HCT116 (cell line): Measurements from ENCODE around the gene CCDC137. TPM values are rescaled to one million over a fixed set of nuclear protein-coding genes. Genes with fewer than 3 reads are reported as not detected.

ENCODE experiments used
- ATAC-seq: fragments of 200-7000 bp; cut with Tn5 transposase; 2 replicates; pipeline ENCODE4 v1.9.1; 2020; ENCODE audit warnings: mild to moderate bottlenecking, moderate library complexity
- BruUV-seq: library from RNA; stranded (reverse); fragments of 400-500 nt; replicated peaks from 2 replicates; lab custom pipeline; 2021; lab: Mats Ljungman, UMichigan
- CTCF ChIA-PET: fragments of 300-600 bp; sonication (Branson Sonifier 250); formaldehyde crosslinking; loops from one replicate; lab custom pipeline; 2021; ENCODE audit warnings: antibody characterized with exemption; lab: Charles Lee
- POLR2A ChIA-PET: fragments of 300-600, 350-600 bp; sonication (Branson Sonifier 250); formaldehyde crosslinking; loops from one replicate; lab custom pipeline; 2021; ENCODE audit warnings: antibody characterized with exemption; lab: Charles Lee
- RAD21 ChIA-PET, 2 experiments: fragments of 300-600 bp; sonication (Branson Sonifier 250); formaldehyde crosslinking; loops; one replicate each; lab custom pipeline; 2023; ENCODE audit warnings: low total read pairs in 2 of 2; ENCODE audit not compliant: uncharacterized antibody in 2 of 2, unreplicated experiment in 2 of 2, low non-redundant PET in 1 of 2; lab: Charles Lee
- DNase-seq: peaks from one replicate; pipeline ENCODE4 v3.0.0-alpha.2; 2010; ENCODE audit warnings: low read depth, low spot score
- H2AFZ ChIP-seq: fragments of 200-600 bp; shearing (Covaris generic), sonication (generic); 2 replicates; pipeline ENCODE4 v1.6.1; 2017; ENCODE audit warnings: low read depth, mixed run types, mixed read lengths, antibody characterized with exemption, low read length; ENCODE audit not compliant: poor library complexity, severe bottlenecking
- H3K27ac ChIP-seq: 2 replicates; pipeline ENCODE4 v1.5.1; 2012; ENCODE audit warnings: low read depth, low read length
- H3K27me3 ChIP-seq: fragments of 200-600 bp; sonication (generic); 2 replicates; pipeline ENCODE4 v1.6.1; 2016; ENCODE audit warnings: mixed run types, low read length, mixed read lengths; ENCODE audit not compliant: insufficient read depth
- H3K36me3 ChIP-seq, 2 experiments: fragments of 200-500 bp in 1 of 2; fragments of 200-600 bp in 1 of 2; sonication (Bioruptor generic) in 1 of 2; sonication (generic) in 1 of 2; 2 replicates each; pipeline versions ENCODE4 v1.5.1 to v1.6.1; 2014 to 2016; ENCODE audit warnings: low read length in 2 of 2, inconsistent platforms in 1 of 2, mixed read lengths in 1 of 2, mixed run types in 1 of 2; ENCODE audit not compliant: insufficient read depth in 2 of 2, control insufficient read depth in 1 of 2
- H3K4me1 ChIP-seq, 2 experiments: fragments of 200-600 bp in 1 of 2; sonication (generic) in 1 of 2; 2 replicates each; pipeline versions ENCODE4 v1.5.1 to v1.6.1; 2012 to 2017; ENCODE audit warnings: low read length in 2 of 2, inconsistent platforms in 1 of 2, mild to moderate bottlenecking in 1 of 2, mixed read lengths in 1 of 2, mixed run types in 1 of 2, moderate library complexity in 1 of 2; ENCODE audit not compliant: insufficient read depth in 2 of 2, control insufficient read depth in 1 of 2
- H3K4me2 ChIP-seq: fragments of 200-600 bp; sonication (generic); 2 replicates; pipeline ENCODE4 v1.6.1; 2017; ENCODE audit warnings: mixed run types, low read length, mixed read lengths
- H3K4me3 ChIP-seq, 2 experiments: fragments of 200-600 bp in 1 of 2; sonication (generic) in 1 of 2; replicated peaks in 1 of 2; 2 replicates each; pipeline ENCODE4 v1.5.1; 2011 to 2016; ENCODE audit warnings: low read length in 2 of 2, control low read depth in 1 of 2, low read depth in 1 of 2, mild to moderate bottlenecking in 1 of 2, mixed read lengths in 1 of 2, mixed run types in 1 of 2
- H3K79me2 ChIP-seq: fragments of 200-600 bp; sonication (generic); 2 replicates; pipeline ENCODE4 v1.6.1; 2017; ENCODE audit warnings: mild to moderate bottlenecking, mixed run types, low read length, moderate library complexity, mixed read lengths; ENCODE audit not compliant: insufficient read depth
- H3K9ac ChIP-seq: fragments of 200-600 bp; sonication (generic); 2 replicates; pipeline ENCODE4 v1.6.1; 2016; ENCODE audit warnings: low read length, mixed read lengths
- H3K9me2 ChIP-seq: fragments of 200-600 bp; sonication (generic), shearing (Covaris generic); 2 replicates; pipeline ENCODE4 v1.6.1; 2017; ENCODE audit warnings: mixed run types, mild to moderate bottlenecking, moderate library complexity; ENCODE audit not compliant: insufficient read depth
- H3K9me3 ChIP-seq, 2 experiments: fragments of 200-500 bp in 1 of 2; fragments of 200-600 bp in 1 of 2; sonication (Bioruptor generic) in 1 of 2; sonication (generic) in 1 of 2; 2 replicates each; pipeline ENCODE4 v1.6.1; 2014 to 2017; ENCODE audit warnings: low read length in 2 of 2, mixed read lengths in 2 of 2, inconsistent platforms in 1 of 2, low read depth in 1 of 2, mild to moderate bottlenecking in 1 of 2, mixed run types in 1 of 2, moderate library complexity in 1 of 2; ENCODE audit not compliant: control insufficient read depth in 1 of 2, insufficient read depth in 1 of 2
- H4K20me1 ChIP-seq: fragments of 200-600 bp; sonication (generic), shearing (Covaris generic); 2 replicates; pipeline ENCODE4 v1.6.1; 2017; ENCODE audit warnings: mixed run types, mild to moderate bottlenecking, moderate library complexity; ENCODE audit not compliant: insufficient read depth
- CBX3 ChIP-seq: IDR thresholded peaks from 2 replicates; pipeline ENCODE4 v1.6.1; 2012; ENCODE audit warnings: low read depth
- CEBPB ChIP-seq: IDR thresholded peaks from 2 replicates; pipeline ENCODE4 v1.6.1; 2012; ENCODE audit warnings: low read depth
- EGR1 ChIP-seq: IDR thresholded peaks from 2 replicates; pipeline ENCODE4 v1.6.1; 2012; ENCODE audit warnings: low read depth
- ELF1 ChIP-seq: IDR thresholded peaks from 2 replicates; pipeline ENCODE4 v1.6.1; 2012; ENCODE audit warnings: low read depth, borderline replicate concordance
- EZH2 ChIP-seq: fragments of 200-600 bp; sonication (generic); IDR thresholded peaks from 2 replicates; pipeline ENCODE4 v1.6.1; 2017; ENCODE audit warnings: antibody characterized with exemption, mixed run types
- EZH2phosphoT487 ChIP-seq: fragments of 200-600 bp; IDR thresholded peaks from 2 replicates; pipeline ENCODE4 v1.6.1; 2018; ENCODE audit warnings: antibody characterized with exemption, borderline replicate concordance
- FOSL1 ChIP-seq: IDR thresholded peaks from 2 replicates; pipeline ENCODE4 v1.6.1; 2012; ENCODE audit warnings: low read depth
- JUND ChIP-seq: IDR thresholded peaks from 2 replicates; pipeline ENCODE4 v1.6.1; 2012
- POLR2A ChIP-seq: IDR thresholded peaks from 2 replicates; pipeline ENCODE4 v1.7.0; 2011; ENCODE audit warnings: borderline replicate concordance; ENCODE audit not compliant: insufficient read depth, insufficient read length; ENCODE audit errors: extremely low read depth
- RAD21 ChIP-seq: IDR thresholded peaks from 2 replicates; pipeline ENCODE4 v1.6.1; 2012; ENCODE audit warnings: low read depth, mild to moderate bottlenecking
- SIN3A ChIP-seq: IDR thresholded peaks from 2 replicates; pipeline ENCODE4 v1.6.1; 2012; ENCODE audit warnings: low read depth
- SP1 ChIP-seq: IDR thresholded peaks from 2 replicates; pipeline ENCODE4 v1.6.1; 2012; ENCODE audit warnings: low read depth
- SRF ChIP-seq: IDR thresholded peaks from 2 replicates; pipeline ENCODE4 v1.6.1; 2012; ENCODE audit warnings: low read depth
- TCF7L2 ChIP-seq: IDR thresholded peaks from 2 replicates; pipeline ENCODE4 v1.7.0; 2011; ENCODE audit warnings: borderline replicate concordance, inconsistent platforms; ENCODE audit not compliant: insufficient read depth, insufficient read length; ENCODE audit errors: extremely low read depth
- ZFX ChIP-seq: fragments of 450-650 bp; IDR thresholded peaks from 2 replicates; pipeline ENCODE4 v1.6.1; 2017
- ZNF274 ChIP-seq: fragments of 200-500 bp; sonication (Bioruptor generic); IDR thresholded peaks from 2 replicates; pipeline ENCODE4 v1.6.1; 2014; ENCODE audit warnings: mild to moderate bottlenecking, low read depth, low read length, inconsistent platforms
- intact Hi-C: fragments of 100-400 bp; cut with micrococcal nuclease; formaldehyde crosslinking; loops from 2 replicates; pipeline ENCODE4 v1.10.0; 2022
- total RNA-seq: library from RNA; stranded (reverse); gene quantifications from one replicate; pipeline ENCODE4 v1.2.1, GENCODE V29; 2021; ENCODE audit not compliant: unreplicated experiment
- TF ChIP-seq, protein P1 (sequence below): IDR thresholded peaks from 2 replicates; pipeline ENCODE4 v1.6.1; 2012
- TF ChIP-seq, protein P2 (sequence below): IDR thresholded peaks from 2 replicates; pipeline ENCODE4 v1.6.1; 2012; ENCODE audit warnings: low read depth
- TF ChIP-seq, protein P3 (sequence below): IDR thresholded peaks from 2 replicates; pipeline ENCODE4 v1.6.1; 2011; ENCODE audit warnings: mild to moderate bottlenecking, low read length, moderate library complexity; ENCODE audit not compliant: insufficient replicate concordance; ENCODE audit errors: extremely low read depth
- TF ChIP-seq, protein P4 (sequence below), 3 experiments: fragments of 200-600 bp in 1 of 3; sonication (generic) in 1 of 3; IDR thresholded peaks in 2 of 3; conservative IDR thresholded peaks in 1 of 3; 2 replicates each; pipeline ENCODE4 v1.5.1; 2012 to 2017; ENCODE audit warnings: low read depth in 2 of 3, low read length in 2 of 3, antibody characterized with exemption in 1 of 3, borderline replicate concordance in 1 of 3, control low read depth in 1 of 3, mild to moderate bottlenecking in 1 of 3, mixed read lengths in 1 of 3, mixed run types in 1 of 3, moderate library complexity in 1 of 3; ENCODE audit not compliant: insufficient read depth in 1 of 3

CCDC137 gene
- total RNA-seq, 1 experiment from 2014 or later, result 77.5 TPM

DNA sequence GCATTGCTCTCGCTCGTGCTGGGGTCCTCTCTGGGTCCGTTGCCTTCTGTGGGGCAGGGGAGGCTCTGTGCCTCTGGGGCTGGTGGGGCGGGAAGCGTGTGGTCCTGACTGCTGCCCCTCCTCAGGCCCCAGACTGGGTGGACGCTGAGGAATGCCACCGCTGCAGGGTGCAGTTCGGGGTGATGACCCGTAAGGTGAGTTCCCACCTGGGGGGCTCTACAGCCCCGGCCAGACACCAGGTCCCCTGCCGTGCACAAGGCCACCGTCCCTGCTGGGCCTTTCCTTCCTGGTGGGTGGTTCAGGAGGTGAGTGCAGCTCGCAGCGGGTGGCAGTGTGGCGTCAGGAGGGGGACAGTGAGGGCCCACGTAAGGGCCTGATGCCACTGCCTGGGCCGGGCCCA is 24.0 kb downstream of the CCDC137 start:
- H3K27ac ChIP-seq, result no peak overlapping the region
- peaks cover 82% of the 10 kb centered on the region for H3K79me2 ChIP-seq
- H3K36me3 ChIP-seq, result peaks cover 59 to 96% of the 10 kb centered on the region in 2 experiments
- ATAC-seq (no peak), DNase-seq (no peak)
- H4K20me1 ChIP-seq, result no peaks in the 10 kb centered on the region
- BruUV-seq, result no TSS peak
- no peaks in the 10 kb centered on the region for H3K27me3 ChIP-seq
- no peak overlapping the region for H3K4me3 ChIP-seq
- RAD21 ChIA-PET, result no interaction called here
- H3K9me2 ChIP-seq, result no peaks in the 10 kb centered on the region
- peaks cover under 1 to 1% of the 10 kb centered on the region in 2 experiments for H3K4me1 ChIP-seq
- CTCF ChIA-PET, result no interaction called here
- POLR2A ChIA-PET, result no interaction called here
- intact Hi-C loops, result loop anchor here (10.0 kb wide), 1 partner anchor 136 kb away; the partner anchor contains the start of gene FAAP100
- H2AFZ ChIP-seq, result no peak overlapping the region
- TF ChIP-seq CBX3, result no peak
- TF ChIP-seq CEBPB, result no peak
- no peak for TF ChIP-seq EGR1
- TF ChIP-seq RAD21, result no peak
- TF ChIP-seq EZH2phosphoT487, result no peak
- no peak for TF ChIP-seq ZNF274
- TF ChIP-seq, protein P1, sequence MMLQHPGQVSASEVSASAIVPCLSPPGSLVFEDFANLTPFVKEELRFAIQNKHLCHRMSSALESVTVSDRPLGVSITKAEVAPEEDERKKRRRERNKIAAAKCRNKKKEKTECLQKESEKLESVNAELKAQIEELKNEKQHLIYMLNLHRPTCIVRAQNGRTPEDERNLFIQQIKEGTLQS, result no peak
- TF ChIP-seq SP1, result no peak
- no peak for TF ChIP-seq POLR2A
- TF ChIP-seq, protein P2, sequence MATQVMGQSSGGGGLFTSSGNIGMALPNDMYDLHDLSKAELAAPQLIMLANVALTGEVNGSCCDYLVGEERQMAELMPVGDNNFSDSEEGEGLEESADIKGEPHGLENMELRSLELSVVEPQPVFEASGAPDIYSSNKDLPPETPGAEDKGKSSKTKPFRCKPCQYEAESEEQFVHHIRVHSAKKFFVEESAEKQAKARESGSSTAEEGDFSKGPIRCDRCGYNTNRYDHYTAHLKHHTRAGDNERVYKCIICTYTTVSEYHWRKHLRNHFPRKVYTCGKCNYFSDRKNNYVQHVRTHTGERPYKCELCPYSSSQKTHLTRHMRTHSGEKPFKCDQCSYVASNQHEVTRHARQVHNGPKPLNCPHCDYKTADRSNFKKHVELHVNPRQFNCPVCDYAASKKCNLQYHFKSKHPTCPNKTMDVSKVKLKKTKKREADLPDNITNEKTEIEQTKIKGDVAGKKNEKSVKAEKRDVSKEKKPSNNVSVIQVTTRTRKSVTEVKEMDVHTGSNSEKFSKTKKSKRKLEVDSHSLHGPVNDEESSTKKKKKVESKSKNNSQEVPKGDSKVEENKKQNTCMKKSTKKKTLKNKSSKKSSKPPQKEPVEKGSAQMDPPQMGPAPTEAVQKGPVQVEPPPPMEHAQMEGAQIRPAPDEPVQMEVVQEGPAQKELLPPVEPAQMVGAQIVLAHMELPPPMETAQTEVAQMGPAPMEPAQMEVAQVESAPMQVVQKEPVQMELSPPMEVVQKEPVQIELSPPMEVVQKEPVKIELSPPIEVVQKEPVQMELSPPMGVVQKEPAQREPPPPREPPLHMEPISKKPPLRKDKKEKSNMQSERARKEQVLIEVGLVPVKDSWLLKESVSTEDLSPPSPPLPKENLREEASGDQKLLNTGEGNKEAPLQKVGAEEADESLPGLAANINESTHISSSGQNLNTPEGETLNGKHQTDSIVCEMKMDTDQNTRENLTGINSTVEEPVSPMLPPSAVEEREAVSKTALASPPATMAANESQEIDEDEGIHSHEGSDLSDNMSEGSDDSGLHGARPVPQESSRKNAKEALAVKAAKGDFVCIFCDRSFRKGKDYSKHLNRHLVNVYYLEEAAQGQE, result no peak
- no peak for TF ChIP-seq JUND
- no peak for TF ChIP-seq TCF7L2
- no peak for TF ChIP-seq SRF
- no peak for TF ChIP-seq SIN3A
- TF ChIP-seq EZH2, result no peak
- TF ChIP-seq, protein P3, sequence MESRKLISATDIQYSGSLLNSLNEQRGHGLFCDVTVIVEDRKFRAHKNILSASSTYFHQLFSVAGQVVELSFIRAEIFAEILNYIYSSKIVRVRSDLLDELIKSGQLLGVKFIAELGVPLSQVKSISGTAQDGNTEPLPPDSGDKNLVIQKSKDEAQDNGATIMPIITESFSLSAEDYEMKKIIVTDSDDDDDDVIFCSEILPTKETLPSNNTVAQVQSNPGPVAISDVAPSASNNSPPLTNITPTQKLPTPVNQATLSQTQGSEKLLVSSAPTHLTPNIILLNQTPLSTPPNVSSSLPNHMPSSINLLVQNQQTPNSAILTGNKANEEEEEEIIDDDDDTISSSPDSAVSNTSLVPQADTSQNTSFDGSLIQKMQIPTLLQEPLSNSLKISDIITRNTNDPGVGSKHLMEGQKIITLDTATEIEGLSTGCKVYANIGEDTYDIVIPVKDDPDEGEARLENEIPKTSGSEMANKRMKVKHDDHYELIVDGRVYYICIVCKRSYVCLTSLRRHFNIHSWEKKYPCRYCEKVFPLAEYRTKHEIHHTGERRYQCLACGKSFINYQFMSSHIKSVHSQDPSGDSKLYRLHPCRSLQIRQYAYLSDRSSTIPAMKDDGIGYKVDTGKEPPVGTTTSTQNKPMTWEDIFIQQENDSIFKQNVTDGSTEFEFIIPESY, result no peak
- TF ChIP-seq, protein P4, sequence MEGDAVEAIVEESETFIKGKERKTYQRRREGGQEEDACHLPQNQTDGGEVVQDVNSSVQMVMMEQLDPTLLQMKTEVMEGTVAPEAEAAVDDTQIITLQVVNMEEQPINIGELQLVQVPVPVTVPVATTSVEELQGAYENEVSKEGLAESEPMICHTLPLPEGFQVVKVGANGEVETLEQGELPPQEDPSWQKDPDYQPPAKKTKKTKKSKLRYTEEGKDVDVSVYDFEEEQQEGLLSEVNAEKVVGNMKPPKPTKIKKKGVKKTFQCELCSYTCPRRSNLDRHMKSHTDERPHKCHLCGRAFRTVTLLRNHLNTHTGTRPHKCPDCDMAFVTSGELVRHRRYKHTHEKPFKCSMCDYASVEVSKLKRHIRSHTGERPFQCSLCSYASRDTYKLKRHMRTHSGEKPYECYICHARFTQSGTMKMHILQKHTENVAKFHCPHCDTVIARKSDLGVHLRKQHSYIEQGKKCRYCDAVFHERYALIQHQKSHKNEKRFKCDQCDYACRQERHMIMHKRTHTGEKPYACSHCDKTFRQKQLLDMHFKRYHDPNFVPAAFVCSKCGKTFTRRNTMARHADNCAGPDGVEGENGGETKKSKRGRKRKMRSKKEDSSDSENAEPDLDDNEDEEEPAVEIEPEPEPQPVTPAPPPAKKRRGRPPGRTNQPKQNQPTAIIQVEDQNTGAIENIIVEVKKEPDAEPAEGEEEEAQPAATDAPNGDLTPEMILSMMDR (IDR thresholded peaks at IDR 0.05 in 2 of 3, conservative IDR thresholded peaks at IDR 0.05 in 1 of 3; ENCODE audit: borderline replicate concordance in 1 of 3, insufficient read depth in 1 of 3, low read depth in 2 of 3, low read length in 2 of 3), result no peak
- TF ChIP-seq ZFX, result no peak
- TF ChIP-seq FOSL1, result no peak
- no peak for TF ChIP-seq ELF1
- H3K9me3 ChIP-seq, result no peaks in the 10 kb centered on the region
- H3K9ac ChIP-seq, result no peak overlapping the region
- H3K4me2 ChIP-seq, result no peak overlapping the region
